Natural killer cell (primary cell): ENCODE data around the gene TMCO5A. TPM values are rescaled to one million over a fixed set of nuclear protein-coding genes. Genes with fewer than 3 reads are reported as not detected.

Experiments used
- ATAC-seq, 3 donors: fragments of 150-1000 bp in 2 of 3; fragments of 200-7000 bp in 1 of 3; cut with Tn5 transposase; 1 replicate in 1 of 3; 2 replicates in 2 of 3; pipeline ENCODE4 v1.10.0; 2021; ENCODE audit warnings: mild to moderate bottlenecking in 2 of 3, moderate library complexity in 2 of 3
- DNase-seq, 2 donors: peaks; one replicate each; pipeline versions ENCODE4 v3.0.0 to v3.0.0-alpha.2; 2013 to 2021; ENCODE audit warnings: mixed read lengths in 1 of 2
- H3K27ac ChIP-seq: one replicate; pipeline ENCODE4 v1.5.1; 2013; ENCODE audit warnings: mild to moderate bottlenecking, low read length
- H3K27me3 ChIP-seq: one replicate; pipeline ENCODE4 v1.6.1; 2013; ENCODE audit warnings: low read length; ENCODE audit not compliant: control insufficient read depth, insufficient read depth
- H3K36me3 ChIP-seq: one replicate; pipeline ENCODE4 v1.6.1; 2013; ENCODE audit warnings: low read length; ENCODE audit not compliant: control insufficient read depth, insufficient read depth
- H3K4me1 ChIP-seq: one replicate; pipeline ENCODE4 v1.6.1; 2013; ENCODE audit warnings: low read length; ENCODE audit not compliant: control insufficient read depth, insufficient read depth
- H3K4me3 ChIP-seq: one replicate; pipeline ENCODE4 v1.5.1; 2013; ENCODE audit warnings: low read length
- H3K9me3 ChIP-seq: one replicate; pipeline ENCODE4 v1.6.1; 2013; ENCODE audit warnings: low read length; ENCODE audit not compliant: control insufficient read depth, insufficient read depth
- H3K27ac Mint-ChIP-seq, 2 donors: one replicate each; pipeline ENCODE4 v1.8.0; 2022; ENCODE audit warnings: mild to moderate bottlenecking in 2 of 2, mixed read lengths in 2 of 2, moderate library complexity in 1 of 2
- H3K27me3 Mint-ChIP-seq, 2 donors: one replicate each; pipeline ENCODE4 v1.8.0; 2022; ENCODE audit warnings: low read depth in 2 of 2, mixed read lengths in 2 of 2
- H3K36me3 Mint-ChIP-seq: one replicate; pipeline ENCODE4 v1.8.0; 2022; ENCODE audit warnings: mixed read lengths
- H3K4me1 Mint-ChIP-seq, 2 donors: one replicate each; pipeline ENCODE4 v1.8.0; 2022; ENCODE audit warnings: mixed read lengths in 2 of 2
- H3K4me3 Mint-ChIP-seq: one replicate; pipeline ENCODE4 v1.8.0; 2022; ENCODE audit warnings: mild to moderate bottlenecking, moderate library complexity, mixed read lengths
- H3K9me3 Mint-ChIP-seq, 2 donors: one replicate each; pipeline ENCODE4 v1.8.0; 2022; ENCODE audit warnings: mixed read lengths in 2 of 2
- WGBS: methylation state at CpG from one replicate; pipeline ENCODE4 v1.1.7; 2013; ENCODE audit warnings: missing lambda C conversion rate; ENCODE audit not compliant: insufficient coverage; 5-methylcytosine and 5-hydroxymethylcytosine counted together
- intact Hi-C: fragments of 100-400 bp; cut with micrococcal nuclease; formaldehyde crosslinking; loops from one replicate; pipeline ENCODE4 v1.14.2; 2022
- total RNA-seq, 4 donors: library from RNA; stranded (reverse); fragments of 120-200 nt in 1 of 4; gene quantifications; one replicate each; pipeline versions ENCODE4 v1.2.3 to v1.2.4, GENCODE V29; 2013 to 2022
- TF ChIP-seq, protein P1 (sequence below): fragments of 200-600 bp; IDR thresholded peaks from one replicate; pipeline ENCODE4 v1.8.0; 2022; ENCODE audit warnings: antibody characterized with exemption

Gene TMCO5A
- total RNA-seq, 3 donors from 2014 or later (not counting 1 experiment from before 2014, with no cell fraction given) = not detected

DNA sequence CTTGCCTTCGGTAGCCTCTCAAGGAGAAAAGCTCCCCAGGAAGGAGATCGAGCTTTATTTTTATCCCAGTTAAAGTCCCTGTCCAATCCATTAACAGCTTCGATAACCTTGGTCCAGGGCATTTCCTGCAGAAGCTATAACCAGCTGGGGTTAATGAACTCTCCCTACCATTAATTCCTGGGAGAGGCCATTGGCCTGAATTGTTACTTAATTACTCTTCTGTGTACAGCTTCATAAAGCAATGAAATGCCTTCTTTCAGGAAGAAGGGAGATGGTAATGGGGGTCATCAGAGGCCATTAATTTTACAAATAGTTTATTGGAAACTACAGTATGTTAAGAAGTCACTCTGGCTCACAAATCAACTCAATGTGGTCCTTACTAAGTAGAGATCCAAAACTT is 1.9 kb upstream of the TMCO5A start:
- Mint-ChIP-seq H3K36me3 (no peaks in the 10 kb centered on the region), H3K27me3 (peaks cover 0 to 18% of the 10 kb centered on the region in 2 donors), H3K4me3 (no peak overlapping the region), H3K4me1 (no peaks in the 10 kb centered on the region), H3K27ac (no peak overlapping the region), H3K9me3 (no peaks in the 10 kb centered on the region)
- no peaks in the 10 kb centered on the region for H3K4me1 ChIP-seq
- no peaks in the 10 kb centered on the region for H3K36me3 ChIP-seq
- TF ChIP-seq, protein P1, sequence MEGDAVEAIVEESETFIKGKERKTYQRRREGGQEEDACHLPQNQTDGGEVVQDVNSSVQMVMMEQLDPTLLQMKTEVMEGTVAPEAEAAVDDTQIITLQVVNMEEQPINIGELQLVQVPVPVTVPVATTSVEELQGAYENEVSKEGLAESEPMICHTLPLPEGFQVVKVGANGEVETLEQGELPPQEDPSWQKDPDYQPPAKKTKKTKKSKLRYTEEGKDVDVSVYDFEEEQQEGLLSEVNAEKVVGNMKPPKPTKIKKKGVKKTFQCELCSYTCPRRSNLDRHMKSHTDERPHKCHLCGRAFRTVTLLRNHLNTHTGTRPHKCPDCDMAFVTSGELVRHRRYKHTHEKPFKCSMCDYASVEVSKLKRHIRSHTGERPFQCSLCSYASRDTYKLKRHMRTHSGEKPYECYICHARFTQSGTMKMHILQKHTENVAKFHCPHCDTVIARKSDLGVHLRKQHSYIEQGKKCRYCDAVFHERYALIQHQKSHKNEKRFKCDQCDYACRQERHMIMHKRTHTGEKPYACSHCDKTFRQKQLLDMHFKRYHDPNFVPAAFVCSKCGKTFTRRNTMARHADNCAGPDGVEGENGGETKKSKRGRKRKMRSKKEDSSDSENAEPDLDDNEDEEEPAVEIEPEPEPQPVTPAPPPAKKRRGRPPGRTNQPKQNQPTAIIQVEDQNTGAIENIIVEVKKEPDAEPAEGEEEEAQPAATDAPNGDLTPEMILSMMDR = no peak
- no peaks in the 10 kb centered on the region for H3K9me3 ChIP-seq
- intact Hi-C loops = no loop called here
- 84% methylated on average over 3 of the region's 3 CpGs for WGBS
- no peak overlapping the region for H3K27ac ChIP-seq
- no peak for DNase-seq
- no peaks in the 10 kb centered on the region for H3K27me3 ChIP-seq
- no peak overlapping the region for H3K4me3 ChIP-seq
- no peak for ATAC-seq

DNA sequence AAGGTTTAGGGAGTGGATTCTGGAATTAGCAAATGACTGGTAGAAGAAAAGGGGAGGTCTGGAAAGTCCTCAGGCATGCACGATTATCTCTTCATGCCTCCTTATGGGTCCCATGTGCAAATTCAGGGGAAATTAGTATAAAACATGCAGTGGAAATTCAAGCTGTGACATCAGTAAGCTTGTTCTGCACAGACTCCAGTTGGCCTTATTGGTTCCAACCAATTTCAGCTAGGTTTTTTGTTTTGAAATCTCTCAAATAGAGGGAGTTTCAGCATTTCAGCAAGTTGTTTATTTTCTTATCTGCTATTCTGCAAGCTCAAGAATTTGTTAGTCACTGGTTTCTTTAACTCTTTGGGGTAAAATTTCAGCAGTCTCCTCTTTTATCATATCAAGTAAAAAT is 774 bp upstream of the TMCO5A start:
- no peak overlapping the region for H3K4me3 Mint-ChIP-seq
- no peak for ATAC-seq
- H3K27me3 Mint-ChIP-seq = peaks cover 0 to 18% of the 10 kb centered on the region in 2 donors
- H3K27me3 ChIP-seq = no peaks in the 10 kb centered on the region
- no peak overlapping the region for H3K27ac Mint-ChIP-seq
- no peaks in the 10 kb centered on the region for H3K4me1 Mint-ChIP-seq
- 77% methylated on average over 1 of the region's 1 CpG for WGBS
- DNase-seq = no peak
- TF ChIP-seq, protein P1 = no peak
- H3K36me3 ChIP-seq = no peaks in the 10 kb centered on the region
- no peaks in the 10 kb centered on the region for H3K4me1 ChIP-seq
- no peak overlapping the region for H3K27ac ChIP-seq
- no peak overlapping the region for H3K4me3 ChIP-seq
- intact Hi-C loops = no loop called here
- no peaks in the 10 kb centered on the region for H3K9me3 ChIP-seq
- no peaks in the 10 kb centered on the region for H3K9me3 Mint-ChIP-seq
- H3K36me3 Mint-ChIP-seq = no peaks in the 10 kb centered on the region

DNA sequence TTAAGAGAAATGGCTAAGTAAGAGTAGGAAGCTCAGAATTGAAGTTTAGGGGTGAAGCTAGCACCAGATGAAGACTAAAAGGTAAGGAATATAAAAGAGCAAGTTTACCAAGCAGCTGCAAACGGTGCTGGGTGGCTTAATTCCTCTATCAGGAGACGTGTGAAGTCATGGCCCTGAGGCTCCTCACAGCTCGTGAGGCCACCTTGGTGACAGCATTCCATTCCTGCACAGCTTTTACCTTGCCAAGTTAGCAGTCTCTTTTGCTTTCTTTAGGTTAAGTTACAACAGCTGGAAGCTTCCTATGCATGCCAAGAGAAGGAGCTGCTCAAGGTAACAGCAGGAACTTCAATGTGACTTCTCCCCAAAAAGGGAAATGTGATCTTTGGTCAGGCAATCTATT is 6.4 kb downstream of the TMCO5A start:
- H3K4me3 ChIP-seq = no peak overlapping the region
- Mint-ChIP-seq H3K36me3 (no peaks in the 10 kb centered on the region), H3K4me1 (no peaks in the 10 kb centered on the region), H3K9me3 (no peaks in the 10 kb centered on the region), H3K27ac (no peak overlapping the region), H3K27me3 (peaks cover 0 to 12% of the 10 kb centered on the region in 2 donors), H3K4me3 (no peak overlapping the region)
- no peaks in the 10 kb centered on the region for H3K9me3 ChIP-seq
- ATAC-seq (no peak), DNase-seq (no peak)
- intact Hi-C loops = no loop called here
- H3K27ac ChIP-seq = no peak overlapping the region
- H3K36me3 ChIP-seq = no peaks in the 10 kb centered on the region
- TF ChIP-seq, protein P1 = no peak
- H3K4me1 ChIP-seq = no peaks in the 10 kb centered on the region
- WGBS = 85% methylated on average over 3 of the region's 3 CpGs
- no peaks in the 10 kb centered on the region for H3K27me3 ChIP-seq

DNA sequence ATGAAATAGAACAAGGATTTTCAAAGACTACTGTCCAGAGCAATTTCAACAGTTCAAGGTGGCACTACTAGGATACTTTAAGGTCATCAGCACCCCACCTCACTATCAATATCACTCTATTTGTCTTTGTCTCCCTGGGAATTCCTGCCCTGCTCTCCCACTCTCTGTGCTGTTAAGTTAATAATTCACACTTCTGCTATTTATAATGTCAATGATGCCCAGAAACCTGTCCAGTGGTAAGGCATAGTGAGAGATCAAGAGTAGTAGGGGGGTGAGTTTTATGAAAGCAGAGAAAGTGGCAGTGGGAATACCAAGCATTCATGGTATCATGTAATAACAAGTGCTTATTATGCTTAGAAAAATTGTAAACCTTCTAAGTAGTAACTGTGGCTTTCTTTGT is 7.3 kb downstream of the TMCO5A start:
- Mint-ChIP-seq H3K27ac (no peak overlapping the region), H3K4me3 (no peak overlapping the region), H3K4me1 (no peaks in the 10 kb centered on the region), H3K27me3 (peaks cover 0 to 4% of the 10 kb centered on the region in 2 donors), H3K9me3 (no peaks in the 10 kb centered on the region), H3K36me3 (no peaks in the 10 kb centered on the region)
- intact Hi-C loops = no loop called here
- TF ChIP-seq, protein P1 = no peak
- ATAC-seq (no peak), DNase-seq (no peak)
- H3K36me3 ChIP-seq = no peaks in the 10 kb centered on the region
- no peak overlapping the region for H3K4me3 ChIP-seq
- H3K9me3 ChIP-seq = no peaks in the 10 kb centered on the region
- H3K27me3 ChIP-seq = no peaks in the 10 kb centered on the region
- no peak overlapping the region for H3K27ac ChIP-seq
- no peaks in the 10 kb centered on the region for H3K4me1 ChIP-seq
